Measurements from ENCODE around the gene CSNK1G3.
"Not testable (repeated sequence)": the region's sequence is repeated elsewhere in the genome, so short reads cannot be mapped to it uniquely, and the experiment has no call there.

Gene CSNK1G3

DNA sequence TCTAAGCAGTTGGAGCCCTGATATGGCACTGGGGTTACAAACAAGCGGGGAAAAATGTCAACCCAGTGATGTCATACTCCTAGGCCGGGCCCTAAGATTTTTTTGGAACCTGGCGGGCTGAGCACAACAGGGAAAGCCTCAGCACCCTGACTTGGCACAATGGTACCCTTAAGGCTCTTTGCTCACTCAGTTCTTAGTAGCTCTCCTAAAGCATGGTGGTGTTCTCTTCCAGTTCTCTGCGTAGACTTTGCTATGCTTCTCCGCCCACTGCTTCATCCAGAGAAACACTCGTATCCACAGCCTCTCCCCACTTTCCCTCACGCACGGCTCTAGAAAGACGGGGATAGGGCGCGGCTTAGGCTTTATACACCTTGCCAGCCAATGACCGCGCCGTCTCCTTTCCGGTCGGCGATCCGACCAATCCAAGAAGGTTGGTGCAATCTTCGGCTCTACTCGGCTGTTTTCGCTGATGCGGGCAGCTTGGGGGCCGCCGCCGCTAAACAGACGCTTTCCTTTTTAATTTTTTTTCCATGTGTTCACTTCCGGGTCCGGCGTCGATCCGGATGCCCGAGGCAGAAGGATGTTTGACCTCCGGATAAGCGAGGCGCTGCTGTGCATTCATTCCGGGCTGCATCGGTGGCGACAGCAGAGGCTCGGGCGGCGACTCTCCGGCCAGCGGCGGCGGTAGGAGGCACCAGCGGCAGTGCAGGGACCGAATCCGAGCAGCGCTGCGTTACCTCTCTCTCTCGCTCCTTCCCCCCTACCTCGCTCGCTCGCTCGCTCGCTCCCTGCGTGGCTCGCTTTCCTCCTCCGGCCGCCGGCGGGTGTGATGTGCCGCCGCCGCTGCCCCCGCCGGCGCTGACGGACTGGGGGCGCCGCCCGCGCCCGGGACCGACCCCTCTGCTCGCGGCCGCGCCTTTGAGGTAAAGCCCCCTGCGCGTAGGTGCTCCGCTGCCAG is at the start of gene CSNK1G3:
Gene CSNK1G3 (plus strand): TSS at position 530 of the 958 bp plus-strand sequence. CDS start 33,487 bp downstream, outside the sequence.
- DNase-seq (ENCODE audit: low read depth in 2 of 2), result peak; percentile 72 to 73

DNA sequence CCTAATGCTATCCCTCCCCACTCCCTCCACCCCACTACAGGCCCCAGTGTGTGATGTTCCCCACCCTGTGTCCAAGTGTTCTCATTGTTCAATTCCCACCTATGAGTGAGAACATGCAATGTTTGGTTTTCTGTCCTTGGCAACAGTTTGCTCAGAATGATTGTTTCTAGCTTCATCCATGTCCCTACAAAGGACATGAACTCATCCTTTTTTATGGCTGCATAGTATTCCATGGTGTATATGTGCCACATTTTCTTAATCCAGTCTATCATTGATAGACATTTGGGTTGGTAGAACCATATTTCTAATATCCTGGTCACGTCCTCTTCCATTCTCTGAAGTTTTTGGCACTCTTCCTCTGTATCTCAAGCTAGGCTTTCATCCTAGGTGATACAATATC is 45.1 kb upstream of the CSNK1G3 start:
- not testable (repeated sequence) for DNase-seq (ENCODE audit: low read depth in 2 of 2)

DNA sequence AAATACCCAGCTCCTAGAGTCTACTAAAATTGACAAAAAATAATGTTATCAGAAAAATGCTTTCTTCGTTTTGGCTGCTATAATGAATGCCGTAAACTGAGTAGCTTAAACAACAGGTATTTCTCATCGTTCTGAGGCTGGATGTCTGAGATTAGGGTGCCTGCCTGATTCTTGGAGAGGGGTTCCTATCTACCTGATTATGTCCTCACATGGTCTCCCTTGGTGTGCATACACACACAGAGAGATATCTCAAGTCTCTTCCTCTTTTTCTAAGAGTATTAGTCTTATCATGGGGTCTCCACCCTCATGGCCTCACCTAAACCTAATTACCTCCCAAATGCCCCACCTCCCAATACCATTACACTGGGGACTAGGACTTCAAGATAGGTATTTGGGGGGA is 40.6 kb upstream of the CSNK1G3 start:
- no peak for DNase-seq (ENCODE audit: low read depth in 2 of 2)

DNA sequence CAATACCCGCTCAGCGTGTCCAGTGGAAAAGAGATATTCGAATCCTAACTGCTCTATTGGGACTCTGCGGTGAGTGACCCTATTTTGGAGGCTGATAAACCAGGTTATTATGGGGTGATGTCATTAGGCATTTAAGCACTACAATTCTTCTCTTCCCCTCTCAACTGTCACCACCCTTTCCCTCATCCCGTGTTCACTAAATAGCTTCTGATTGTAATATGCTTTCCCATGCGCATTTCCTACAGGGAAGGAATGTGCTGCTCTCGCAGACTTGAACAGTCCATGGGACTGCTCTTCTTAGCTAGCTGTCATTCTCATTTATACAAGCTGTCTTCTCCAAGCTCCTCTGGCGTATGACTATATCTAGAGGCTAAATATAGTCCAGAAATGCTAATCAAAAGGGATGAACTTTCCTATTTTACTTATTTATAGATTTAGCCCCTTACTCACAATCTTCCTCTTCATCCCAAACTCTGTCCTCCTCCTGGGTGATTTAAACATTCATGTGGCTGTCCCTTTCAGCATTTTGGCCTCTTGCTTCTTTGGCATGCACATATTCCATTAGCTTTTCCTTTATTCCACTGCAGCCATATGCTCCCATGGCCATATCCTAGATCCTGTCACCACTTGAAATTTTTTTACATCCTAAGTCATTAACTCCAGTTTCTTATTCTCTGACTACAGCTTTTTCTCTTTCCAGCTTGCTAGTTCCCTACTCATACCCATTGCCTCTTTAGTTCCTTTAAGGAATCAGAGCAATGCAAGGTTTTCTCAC is 39.6 kb upstream of the CSNK1G3 start:
- no peak for DNase-seq (ENCODE audit: low read depth in 2 of 2)

DNA sequence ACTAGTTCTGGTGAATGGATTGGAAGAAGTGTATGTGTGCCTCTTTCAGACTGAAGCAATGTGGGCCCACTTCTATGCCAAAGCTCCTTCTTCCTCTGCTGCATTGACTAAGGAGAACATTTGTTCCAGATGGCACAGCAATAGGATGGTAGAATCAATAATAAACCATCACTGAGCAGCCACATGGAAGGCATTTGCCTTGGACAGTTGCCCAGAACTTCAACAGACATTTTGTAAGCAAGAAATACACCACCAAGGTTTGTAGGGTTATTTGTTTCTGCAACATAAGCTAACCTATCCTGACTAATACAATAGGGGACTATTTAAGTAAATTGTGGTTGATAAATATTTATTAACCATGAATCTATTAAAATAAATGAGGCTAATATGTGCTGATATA is 37.7 kb upstream of the CSNK1G3 start:
- DNase-seq (ENCODE audit: low read depth in 2 of 2), result no peak

DNA sequence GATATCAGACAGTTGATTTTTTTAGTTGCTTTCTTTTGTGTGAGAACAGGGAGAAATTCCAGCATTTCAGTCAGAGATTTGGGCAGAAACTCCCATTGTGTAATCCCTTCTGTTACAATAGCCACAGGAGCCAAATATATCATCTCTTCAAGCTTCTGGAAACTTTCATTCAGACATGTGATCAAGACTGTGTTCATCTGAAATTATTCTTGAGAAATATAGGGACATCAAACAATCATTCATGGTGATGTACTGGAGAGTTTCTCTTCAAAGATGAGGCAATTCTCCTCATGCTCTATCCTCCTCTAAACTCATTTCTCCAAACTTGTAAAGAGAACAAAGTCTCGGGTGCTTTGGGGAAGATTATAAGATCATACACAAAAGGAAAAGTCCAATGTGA is 35.2 kb upstream of the CSNK1G3 start:
- DNase-seq (ENCODE audit: low read depth in 2 of 2), result no peak

DNA sequence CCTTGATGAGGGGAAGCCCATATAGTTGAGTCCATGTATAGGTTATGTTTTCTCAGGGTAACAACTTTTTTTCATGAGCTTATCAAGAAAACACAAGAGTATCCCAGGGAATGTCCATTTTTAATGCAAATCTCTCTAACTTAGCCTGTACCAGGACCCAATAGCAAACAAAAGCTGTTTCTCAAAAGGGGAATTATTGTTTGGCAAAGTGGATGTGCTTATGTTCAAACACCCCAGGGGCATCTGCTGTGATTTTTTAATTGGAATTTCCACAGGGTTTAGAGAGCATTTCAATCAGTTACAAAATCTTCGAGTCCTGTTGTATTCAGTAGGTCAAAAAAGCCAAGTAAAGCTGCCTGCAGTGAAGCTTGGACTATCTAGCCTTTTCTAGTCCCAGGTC is 33.4 kb upstream of the CSNK1G3 start:
- no peak for DNase-seq (ENCODE audit: low read depth in 2 of 2)

DNA sequence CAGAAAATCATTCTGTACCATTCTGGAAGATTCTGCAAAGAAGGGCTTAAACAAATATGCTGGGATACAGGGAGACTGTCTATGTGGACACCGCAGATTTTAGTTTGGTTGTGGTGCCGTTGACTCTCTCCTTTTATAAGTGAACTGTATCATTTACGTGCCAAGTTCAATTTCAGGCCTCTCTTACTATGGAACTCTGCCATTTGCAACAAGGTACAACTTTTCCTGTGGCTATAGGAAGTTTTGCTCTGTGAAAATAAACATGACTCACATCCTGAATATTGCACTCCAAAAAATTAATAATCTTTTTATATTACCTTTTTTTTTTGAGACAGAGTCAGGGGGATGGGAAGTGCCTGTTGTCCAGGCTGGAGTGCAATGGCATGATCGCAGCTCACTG is 29.7 kb upstream of the CSNK1G3 start:
- DNase-seq (ENCODE audit: low read depth in 2 of 2), result no peak

DNA sequence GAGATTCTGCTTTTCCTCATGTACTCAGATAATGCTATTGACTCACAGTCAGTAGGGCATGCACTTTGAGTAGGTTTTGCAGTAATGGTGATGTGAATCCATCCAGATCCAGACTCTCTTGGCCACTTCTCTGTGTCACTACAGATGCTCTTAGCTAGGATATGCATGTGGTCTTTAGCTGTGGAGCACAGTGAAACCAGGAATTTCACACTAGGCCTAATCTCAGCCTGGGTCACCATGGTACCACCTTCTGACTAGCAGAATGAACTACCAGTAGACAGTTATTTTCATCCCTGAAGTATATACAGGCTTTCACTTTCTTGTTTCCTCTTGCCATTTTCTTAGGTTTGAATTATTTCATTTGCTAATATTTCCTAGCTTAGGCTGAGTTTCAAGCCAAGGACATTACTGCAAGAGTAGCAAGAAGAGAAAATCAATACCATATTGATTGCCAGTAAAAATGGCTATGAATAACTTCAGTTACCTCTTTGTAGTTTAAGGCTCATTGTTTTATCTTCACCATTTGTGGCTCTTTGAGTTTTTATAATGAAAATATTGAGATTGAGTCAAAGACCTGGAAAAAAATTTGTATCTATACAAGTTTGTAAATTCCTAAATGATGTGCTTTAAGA is 28.4 kb upstream of the CSNK1G3 start:
- DNase-seq (ENCODE audit: low read depth in 2 of 2), result no peak

DNA sequence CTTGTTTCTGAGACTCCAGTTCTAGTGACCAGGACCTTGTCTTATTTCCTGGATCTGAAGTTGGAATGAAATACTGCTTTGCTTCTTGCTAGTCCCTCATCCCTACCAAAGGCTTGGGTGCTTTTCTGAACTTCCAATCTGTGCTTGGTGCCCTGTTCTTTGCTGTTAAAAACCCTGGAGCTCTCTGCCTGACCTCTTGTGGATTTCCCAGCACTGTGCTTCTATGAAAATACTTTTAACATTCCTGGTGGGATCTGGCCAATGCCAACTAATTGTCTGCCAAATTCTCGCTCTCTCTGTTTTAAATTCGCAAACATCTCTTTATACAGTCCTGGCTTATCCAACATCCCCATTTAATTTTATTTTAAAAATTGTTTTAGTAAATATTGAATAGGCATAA is 26.7 kb upstream of the CSNK1G3 start:
- no peak for DNase-seq (ENCODE audit: low read depth in 2 of 2)

DNA sequence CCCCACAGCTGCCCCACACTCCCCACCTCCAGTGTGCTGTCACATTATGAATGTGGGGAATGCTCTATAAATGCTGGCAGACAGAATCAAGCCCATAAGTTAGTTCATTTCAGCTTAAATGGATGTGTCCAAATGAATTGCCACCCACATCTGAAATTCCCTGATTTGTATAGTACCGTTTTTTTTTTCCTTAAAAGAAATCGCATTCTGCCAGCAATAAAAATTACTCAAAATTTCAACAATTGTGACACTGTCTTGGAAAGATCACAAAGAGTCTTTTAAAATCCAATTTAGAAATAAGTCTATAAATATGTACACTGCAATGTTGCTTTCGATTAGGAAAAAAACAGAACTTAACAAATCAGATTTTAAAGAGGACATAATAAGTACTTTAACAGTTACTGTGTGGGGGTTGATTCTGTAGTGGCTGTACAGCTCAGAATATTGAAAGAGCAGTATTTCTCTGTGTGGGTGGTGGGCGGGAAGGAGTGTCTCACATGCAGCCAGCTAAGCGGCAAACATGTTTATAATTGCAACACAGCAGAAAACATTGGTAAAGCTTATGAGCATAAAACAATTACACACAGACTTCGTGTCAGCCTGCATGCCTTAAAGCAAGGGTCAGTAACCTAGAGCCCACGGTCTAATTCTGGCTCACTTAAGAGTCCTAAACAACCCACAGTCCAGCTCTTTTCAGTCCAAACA is 24.9 kb upstream of the CSNK1G3 start:
- DNase-seq (ENCODE audit: low read depth in 2 of 2), result no peak

DNA sequence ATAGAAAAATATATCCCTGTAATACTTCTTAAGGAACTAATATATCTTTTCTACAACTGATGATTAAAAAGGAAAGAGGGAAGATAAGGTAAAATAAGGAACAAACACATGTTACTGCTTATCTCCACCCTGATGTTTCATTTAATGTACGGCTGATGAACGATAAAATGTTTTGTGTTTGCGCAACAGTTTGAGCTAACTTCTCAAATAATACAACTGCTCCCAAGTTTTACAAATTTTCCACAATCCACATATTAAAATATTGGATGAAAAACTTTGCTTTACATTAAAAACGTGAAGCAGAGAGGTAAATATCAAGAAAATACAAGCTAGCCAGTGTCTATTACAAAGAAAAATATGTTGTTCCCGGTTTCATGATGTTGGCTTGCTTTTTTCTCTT is 21.0 kb upstream of the CSNK1G3 start:
- DNase-seq (ENCODE audit: low read depth in 2 of 2), result no peak

DNA sequence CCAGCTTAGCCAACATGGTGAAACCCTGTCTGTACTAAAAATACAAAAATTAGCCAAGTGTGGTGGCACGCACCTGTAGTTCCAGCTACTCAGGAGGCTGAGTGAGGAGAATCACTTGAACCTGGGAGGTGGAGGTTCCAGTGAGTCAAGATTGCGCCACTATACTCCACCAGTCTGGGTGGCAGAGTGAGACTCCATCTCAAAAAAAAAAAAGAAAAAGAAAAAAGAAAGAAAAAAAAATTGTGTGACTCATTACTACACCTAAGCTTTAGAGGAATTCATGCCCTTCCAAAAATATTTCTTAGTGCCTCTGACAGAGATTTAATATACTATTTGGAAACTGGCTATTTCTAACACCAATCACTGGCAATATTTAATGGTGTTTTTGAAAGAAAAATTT is 16.8 kb upstream of the CSNK1G3 start:
- not testable (repeated sequence) for DNase-seq (ENCODE audit: low read depth in 2 of 2)

DNA sequence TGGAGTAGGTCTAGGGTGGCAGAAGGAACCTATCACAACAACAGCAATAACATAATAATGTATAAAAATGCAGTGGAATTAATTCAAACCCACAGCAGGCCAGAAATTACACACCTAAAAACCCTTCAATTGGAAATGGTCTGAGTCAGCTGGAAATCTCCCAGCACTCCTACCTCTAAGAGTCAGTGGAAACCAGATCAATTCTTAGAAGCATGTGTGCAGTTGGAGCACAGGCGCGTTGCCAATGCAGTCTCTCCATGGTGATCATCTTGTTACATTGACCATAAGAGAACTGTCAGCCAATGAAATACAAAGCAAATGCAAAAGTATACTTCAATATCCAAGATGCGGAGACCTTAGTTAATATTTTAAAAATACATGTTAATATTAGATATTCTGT is 15.1 kb upstream of the CSNK1G3 start:
- no peak for DNase-seq (ENCODE audit: low read depth in 2 of 2)

DNA sequence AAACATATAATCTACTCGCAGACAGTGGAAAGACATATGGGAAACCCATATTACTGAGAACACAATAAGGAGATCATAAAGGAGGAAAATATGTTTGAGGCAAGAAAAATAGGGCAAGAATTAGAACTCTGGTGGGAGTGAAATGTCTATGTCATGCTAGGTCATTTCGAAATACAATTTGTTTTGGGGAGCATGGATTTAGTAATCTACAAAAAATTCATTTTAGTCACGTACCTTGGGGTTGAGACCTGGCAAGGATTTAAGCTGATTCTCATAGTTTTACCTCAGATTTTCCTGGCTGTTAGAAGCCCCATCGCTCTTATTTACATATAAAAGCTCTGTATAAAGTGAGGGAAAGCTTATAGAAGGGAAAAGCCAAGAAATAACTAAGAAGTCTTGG is 11.5 kb upstream of the CSNK1G3 start:
- DNase-seq (ENCODE audit: low read depth in 2 of 2), result no peak

DNA sequence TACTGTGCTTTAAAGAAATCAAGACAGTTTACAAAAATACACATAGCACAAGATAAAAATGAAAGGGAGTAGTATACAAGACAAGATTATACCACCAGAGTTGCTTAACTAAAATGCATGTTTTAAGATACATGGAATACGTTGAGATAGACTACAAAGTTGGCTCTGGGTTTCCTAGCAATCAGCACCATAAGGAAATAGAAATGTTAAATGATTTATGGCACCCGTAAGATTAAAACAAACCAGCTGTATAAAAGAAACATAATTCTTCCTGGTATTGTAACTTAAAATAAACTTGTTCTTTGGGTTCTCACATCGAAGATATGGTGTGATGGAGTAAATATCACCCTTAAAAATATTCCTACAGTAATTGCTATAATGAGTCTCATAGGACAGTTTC is 9.9 kb upstream of the CSNK1G3 start:
- no peak for DNase-seq (ENCODE audit: low read depth in 2 of 2)

DNA sequence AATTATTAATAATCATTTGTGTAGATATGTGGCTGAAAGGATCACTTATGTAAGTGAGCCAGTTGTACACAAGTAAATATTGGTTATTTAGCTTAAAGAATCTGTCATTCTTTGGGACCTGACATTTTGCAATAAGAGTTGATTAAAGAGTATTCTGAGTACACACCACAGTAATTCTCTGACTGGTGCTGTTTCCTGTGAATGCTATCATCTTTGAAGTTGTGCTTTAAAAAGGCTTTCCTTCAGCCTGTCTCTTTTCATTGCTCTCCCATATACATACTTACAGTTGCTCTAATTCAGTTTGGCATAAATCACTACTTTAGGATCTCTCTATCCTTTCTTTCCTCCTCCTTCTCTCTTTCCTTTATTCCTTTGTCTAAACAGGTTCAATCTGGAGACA is 8.7 kb upstream of the CSNK1G3 start:
- no peak for DNase-seq (ENCODE audit: low read depth in 2 of 2)

DNA sequence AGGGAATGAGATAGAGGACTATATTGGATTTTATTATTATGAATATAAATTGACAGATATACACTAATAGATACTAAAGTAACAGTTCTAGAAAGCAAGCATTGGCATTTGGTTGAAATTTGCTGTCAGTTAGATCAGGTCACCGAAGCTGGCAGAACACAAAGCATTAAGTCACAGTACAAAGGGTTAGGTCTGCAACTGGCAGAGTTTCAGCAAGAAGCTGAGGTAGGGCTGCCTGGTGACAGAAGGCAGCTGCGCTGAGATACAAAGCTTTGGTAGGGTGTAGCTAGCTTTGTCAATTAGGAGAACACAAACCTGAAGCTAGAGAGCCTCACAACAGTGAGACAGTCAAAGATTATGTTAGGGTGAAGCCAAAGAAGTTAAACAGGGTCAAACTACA is 6.3 kb upstream of the CSNK1G3 start:
- no peak for DNase-seq (ENCODE audit: low read depth in 2 of 2)

DNA sequence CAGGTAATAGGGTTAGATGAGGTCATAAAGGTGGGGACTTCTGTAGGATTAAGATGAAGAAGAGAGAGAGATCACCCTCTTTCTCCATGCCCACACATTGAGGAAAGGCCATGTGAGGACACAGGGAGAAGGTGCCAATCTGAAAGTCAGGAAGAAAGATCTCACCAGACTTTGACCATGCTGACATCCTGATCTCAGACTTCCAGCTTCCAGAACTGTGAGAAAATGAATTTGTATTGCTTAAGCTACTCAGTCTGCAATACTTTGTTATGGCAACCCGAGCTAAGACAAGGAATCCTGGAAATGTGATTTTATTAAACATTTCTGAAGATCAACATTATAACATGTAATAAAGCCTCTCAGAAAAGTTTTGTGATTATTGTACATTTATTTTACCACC is 3.5 kb upstream of the CSNK1G3 start:
- DNase-seq (ENCODE audit: low read depth in 2 of 2), result no peak

DNA sequence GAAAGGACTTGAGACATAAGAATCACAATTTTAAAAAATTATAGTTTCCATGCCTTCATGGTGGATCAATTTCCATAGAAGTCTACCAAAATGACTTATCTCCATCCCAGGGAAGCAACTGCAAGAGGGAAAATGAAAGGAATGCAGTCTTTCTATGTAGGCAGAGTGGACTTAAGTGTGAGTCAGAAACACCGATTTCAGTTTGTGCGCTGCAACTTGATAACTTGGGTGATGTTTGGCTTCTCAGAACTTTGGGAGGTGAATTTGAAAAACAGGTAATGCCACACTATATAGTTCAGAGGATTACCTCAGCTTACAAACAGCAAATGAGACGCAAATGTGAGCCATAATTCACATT is 708 bp upstream of the CSNK1G3 start:
- no peak for DNase-seq (ENCODE audit: low read depth in 2 of 2)

DNA sequence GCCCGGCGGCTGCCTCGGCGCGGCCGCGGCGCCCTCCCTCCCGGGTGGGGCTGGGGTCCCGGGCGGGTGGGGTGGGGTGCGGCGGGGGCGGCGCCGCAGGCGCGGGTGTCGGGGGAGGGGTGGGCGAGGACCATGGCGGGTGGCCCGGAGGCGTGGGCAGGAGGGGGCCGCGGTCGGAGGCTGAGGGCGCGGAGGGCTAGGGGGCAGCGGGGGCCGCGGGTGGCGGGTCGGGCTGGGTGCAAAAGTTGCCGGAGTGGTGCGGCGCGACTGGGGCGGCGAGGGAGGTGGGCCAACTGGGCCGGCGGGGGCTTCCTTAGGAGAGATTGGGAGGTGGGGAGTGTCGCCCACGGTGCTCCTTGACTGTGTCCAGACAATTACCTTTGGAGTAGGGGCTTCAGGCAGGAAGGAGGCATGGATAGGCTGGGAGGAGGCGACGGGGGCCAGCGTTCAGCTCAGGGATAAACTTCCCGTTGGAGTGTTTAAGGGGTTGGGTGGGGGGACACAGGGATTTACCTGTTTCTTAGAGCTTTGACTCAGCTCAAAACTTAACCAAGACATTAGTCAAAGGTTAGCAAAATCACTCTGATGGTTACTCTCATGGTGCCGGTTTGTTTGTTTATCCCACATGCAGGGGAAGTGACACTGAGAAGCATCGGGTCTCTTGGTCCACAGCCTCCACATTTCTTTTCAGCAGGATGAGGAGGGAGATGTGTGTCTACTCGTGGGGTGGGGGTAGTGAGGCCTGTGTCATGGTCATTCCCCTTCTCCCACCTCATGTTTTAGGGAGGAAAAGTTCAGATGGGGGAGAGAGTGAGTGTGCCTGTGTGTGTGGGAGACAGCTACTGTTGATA is 859 bp downstream of the CSNK1G3 start:
- DNase-seq (ENCODE audit: low read depth in 2 of 2), result peak in 1 of 2 donors; percentile 6

Data from stimulated activated CD4-positive, alpha-beta T cell treated with anti-CD3 and anti-CD28 coated beads, Interleukin-1b, Interleukin-23, amount 100 ng/mL, for 1 hour (primary cell).